ENCODE measurements around the gene SYNGR2. TPM values are rescaled to one million over a fixed set of nuclear protein-coding genes. Genes with fewer than 3 reads are reported as not detected.
A peak's percentile ranks its signal among the peaks of the same experiment; 100 is the strongest.

SYNGR2 gene
- total and polyA plus RNA-seq, 9 of the 15 experiments (the other 6 are each of a cell fraction or from before 2014, with no cell fraction given), result 1.4 to 173 (median 87.8) TPM

DNA sequence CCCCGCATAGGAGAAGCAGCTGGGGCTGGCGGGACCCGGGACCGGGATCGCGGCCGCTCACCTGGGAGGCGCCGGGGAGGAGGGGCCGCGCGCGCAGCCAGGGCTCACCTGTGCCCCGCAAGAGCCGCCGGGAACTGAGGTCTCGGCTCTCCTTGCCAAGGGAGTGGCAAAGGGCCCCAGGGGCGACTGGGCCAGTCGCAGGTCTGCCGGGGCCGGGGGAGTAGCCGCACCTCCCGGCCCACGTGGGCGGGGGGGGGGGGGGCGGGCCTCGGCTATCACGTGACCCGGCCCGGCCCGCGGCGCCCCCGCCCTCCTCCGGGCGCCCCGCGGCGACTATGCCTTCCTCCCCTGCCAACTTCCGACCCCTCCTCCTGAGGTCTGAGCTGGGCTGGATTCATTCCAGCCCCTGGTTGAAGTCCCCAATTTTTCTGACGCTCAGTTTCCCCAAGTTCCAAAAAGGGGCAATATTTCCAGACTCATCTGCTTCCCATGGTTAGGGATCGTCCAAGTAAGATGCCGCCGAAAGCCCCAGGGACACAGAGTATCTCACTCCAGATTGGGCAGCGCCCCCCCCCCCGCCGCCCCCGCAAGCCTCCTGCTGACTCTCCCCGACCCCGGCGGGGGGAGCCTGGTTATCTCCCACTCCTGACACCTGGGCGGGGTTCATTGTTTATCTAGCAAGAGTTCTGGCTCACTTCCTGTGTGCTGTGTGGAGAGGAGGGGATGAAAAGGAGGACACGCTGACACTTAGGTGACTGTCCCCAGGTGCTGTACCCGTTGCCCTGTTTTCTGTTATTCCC, 39.6 kb upstream of the SYNGR2 start, which contains the start of gene TMC6 (continued):
- peak; percentile 86 for TF ChIP-seq POLR2G (IDR thresholded peaks at IDR 0.05; ENCODE audit: low read depth, low read length)
- no peak for TF ChIP-seq ZNF184 (CRISPR knock-in tag; IDR thresholded peaks at IDR 0.05)
- TF ChIP-seq ZFP1 (CRISPR knock-in tag; IDR thresholded peaks at IDR 0.05), result no peak
- TF ChIP-seq PPARD (CRISPR knock-in tag; IDR thresholded peaks at IDR 0.05), result no peak
- no peak for TF ChIP-seq RBM25 (IDR thresholded peaks at IDR 0.05; ENCODE audit: low read depth, low read length, severe bottlenecking)
- TF ChIP-seq, protein P1, sequence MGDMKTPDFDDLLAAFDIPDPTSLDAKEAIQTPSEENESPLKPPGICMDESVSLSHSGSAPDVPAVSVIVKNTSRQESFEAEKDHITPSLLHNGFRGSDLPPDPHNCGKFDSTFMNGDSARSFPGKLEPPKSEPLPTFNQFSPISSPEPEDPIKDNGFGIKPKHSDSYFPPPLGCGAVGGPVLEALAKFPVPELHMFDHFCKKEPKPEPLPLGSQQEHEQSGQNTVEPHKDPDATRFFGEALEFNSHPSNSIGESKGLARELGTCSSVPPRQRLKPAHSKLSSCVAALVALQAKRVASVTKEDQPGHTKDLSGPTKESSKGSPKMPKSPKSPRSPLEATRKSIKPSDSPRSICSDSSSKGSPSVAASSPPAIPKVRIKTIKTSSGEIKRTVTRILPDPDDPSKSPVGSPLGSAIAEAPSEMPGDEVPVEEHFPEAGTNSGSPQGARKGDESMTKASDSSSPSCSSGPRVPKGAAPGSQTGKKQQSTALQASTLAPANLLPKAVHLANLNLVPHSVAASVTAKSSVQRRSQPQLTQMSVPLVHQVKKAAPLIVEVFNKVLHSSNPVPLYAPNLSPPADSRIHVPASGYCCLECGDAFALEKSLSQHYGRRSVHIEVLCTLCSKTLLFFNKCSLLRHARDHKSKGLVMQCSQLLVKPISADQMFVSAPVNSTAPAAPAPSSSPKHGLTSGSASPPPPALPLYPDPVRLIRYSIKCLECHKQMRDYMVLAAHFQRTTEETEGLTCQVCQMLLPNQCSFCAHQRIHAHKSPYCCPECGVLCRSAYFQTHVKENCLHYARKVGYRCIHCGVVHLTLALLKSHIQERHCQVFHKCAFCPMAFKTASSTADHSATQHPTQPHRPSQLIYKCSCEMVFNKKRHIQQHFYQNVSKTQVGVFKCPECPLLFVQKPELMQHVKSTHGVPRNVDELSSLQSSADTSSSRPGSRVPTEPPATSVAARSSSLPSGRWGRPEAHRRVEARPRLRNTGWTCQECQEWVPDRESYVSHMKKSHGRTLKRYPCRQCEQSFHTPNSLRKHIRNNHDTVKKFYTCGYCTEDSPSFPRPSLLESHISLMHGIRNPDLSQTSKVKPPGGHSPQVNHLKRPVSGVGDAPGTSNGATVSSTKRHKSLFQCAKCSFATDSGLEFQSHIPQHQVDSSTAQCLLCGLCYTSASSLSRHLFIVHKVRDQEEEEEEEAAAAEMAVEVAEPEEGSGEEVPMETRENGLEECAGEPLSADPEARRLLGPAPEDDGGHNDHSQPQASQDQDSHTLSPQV (IDR thresholded peaks at IDR 0.05), result no peak; the same call in 1 of the 2 replicates
- TF ChIP-seq TAF7 (tag; IDR thresholded peaks at IDR 0.05), result no peak
- TF ChIP-seq, protein P2, sequence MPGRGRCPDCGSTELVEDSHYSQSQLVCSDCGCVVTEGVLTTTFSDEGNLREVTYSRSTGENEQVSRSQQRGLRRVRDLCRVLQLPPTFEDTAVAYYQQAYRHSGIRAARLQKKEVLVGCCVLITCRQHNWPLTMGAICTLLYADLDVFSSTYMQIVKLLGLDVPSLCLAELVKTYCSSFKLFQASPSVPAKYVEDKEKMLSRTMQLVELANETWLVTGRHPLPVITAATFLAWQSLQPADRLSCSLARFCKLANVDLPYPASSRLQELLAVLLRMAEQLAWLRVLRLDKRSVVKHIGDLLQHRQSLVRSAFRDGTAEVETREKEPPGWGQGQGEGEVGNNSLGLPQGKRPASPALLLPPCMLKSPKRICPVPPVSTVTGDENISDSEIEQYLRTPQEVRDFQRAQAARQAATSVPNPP (IDR thresholded peaks at IDR 0.05; ENCODE audit: borderline replicate concordance, insufficient read depth, insufficient read length), result no peak
- no peak for TF ChIP-seq PCBP2 (IDR thresholded peaks at IDR 0.05; ENCODE audit: low read depth, low read length, poor library complexity, severe bottlenecking)
- no peak for TF ChIP-seq PCBP1 (IDR thresholded peaks at IDR 0.05; ENCODE audit: low read depth, low read length, poor library complexity, severe bottlenecking)
- TF ChIP-seq PHF8 (IDR thresholded peaks at IDR 0.05; ENCODE audit: borderline replicate concordance, low read length), result peak; percentile 7; the same call in 1 of the 2 replicates
- TF ChIP-seq, protein P3, sequence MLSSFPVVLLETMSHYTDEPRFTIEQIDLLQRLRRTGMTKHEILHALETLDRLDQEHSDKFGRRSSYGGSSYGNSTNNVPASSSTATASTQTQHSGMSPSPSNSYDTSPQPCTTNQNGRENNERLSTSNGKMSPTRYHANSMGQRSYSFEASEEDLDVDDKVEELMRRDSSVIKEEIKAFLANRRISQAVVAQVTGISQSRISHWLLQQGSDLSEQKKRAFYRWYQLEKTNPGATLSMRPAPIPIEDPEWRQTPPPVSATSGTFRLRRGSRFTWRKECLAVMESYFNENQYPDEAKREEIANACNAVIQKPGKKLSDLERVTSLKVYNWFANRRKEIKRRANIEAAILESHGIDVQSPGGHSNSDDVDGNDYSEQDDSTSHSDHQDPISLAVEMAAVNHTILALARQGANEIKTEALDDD (IDR thresholded peaks at IDR 0.05), result peak; percentile 56; the same call in 1 of the 2 replicates
- peak; percentile 89 for TF ChIP-seq CBFA2T2 (conservative IDR thresholded peaks at IDR 0.05)
- no peak for TF ChIP-seq HOXB6 (CRISPR knock-in tag; IDR thresholded peaks at IDR 0.05; ENCODE audit: borderline replicate concordance)
- TF ChIP-seq RBM14 (IDR thresholded peaks at IDR 0.05; ENCODE audit: borderline replicate concordance, insufficient read depth, low read depth, low read length), result no peak
- TF ChIP-seq KLF10 (CRISPR knock-in tag; IDR thresholded peaks at IDR 0.05), result no peak
- TF ChIP-seq PML (IDR thresholded peaks at IDR 0.05; ENCODE audit: low read length), result peak; percentile 62; the same call in 1 of the 2 replicates
- TF ChIP-seq, protein P4, sequence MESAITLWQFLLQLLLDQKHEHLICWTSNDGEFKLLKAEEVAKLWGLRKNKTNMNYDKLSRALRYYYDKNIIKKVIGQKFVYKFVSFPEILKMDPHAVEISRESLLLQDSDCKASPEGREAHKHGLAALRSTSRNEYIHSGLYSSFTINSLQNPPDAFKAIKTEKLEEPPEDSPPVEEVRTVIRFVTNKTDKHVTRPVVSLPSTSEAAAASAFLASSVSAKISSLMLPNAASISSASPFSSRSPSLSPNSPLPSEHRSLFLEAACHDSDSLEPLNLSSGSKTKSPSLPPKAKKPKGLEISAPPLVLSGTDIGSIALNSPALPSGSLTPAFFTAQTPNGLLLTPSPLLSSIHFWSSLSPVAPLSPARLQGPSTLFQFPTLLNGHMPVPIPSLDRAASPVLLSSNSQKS (CRISPR knock-in tag; IDR thresholded peaks at IDR 0.05), result no peak
- peak; percentile 79 for TF ChIP-seq TAF1 (IDR thresholded peaks at IDR 0.05; ENCODE audit: control insufficient read depth, extremely low read depth, insufficient read depth, low read length, severe bottlenecking)
- no peak for TF ChIP-seq ZBTB17 (CRISPR knock-in tag; IDR thresholded peaks at IDR 0.05)

Measured in K562 (cell line).